NCI-H82 treated with DMSO at 0.1 percent for 48 hours (cell line): ENCODE results near the gene ZNF407.
"Not testable (repeated sequence)": the region's sequence is repeated elsewhere in the genome, so short reads cannot be mapped to it uniquely, and the experiment has no call there.

Experiments used
- DNase-seq: peaks from one replicate; lab custom pipeline; 2025; ENCODE audit not compliant: unreplicated experiment; lab: John Stamatoyannopoulos, UW

The ZNF407 gene

GRCh38 chr18:75085676-75086075, 488.0 kb downstream of the ZNF407 start:
- not testable (repeated sequence) for DNase-seq

- DNase-seq, result no peak
Measured at GRCh38 chr18:75086494-75087034, 488.9 kb downstream of the ZNF407 start.

GRCh38 chr18:75087119-75088020, 489.7 kb downstream of the ZNF407 start:
- no peak for DNase-seq

GRCh38 chr18:75088021-75088506, 490.4 kb downstream of the ZNF407 start:
- no peak for DNase-seq

- DNase-seq, result no peak
Measured at GRCh38 chr18:75088622-75089211, 491.0 kb downstream of the ZNF407 start.

GRCh38 chr18:75089748-75090327, 492.2 kb downstream of the ZNF407 start:
- DNase-seq, result no peak

GRCh38 chr18:75090336-75090735, 492.7 kb downstream of the ZNF407 start:
- DNase-seq, result no peak

- DNase-seq, result no peak
Measured at GRCh38 chr18:75097491-75098225, 500.0 kb downstream of the ZNF407 start.

GRCh38 chr18:75100832-75101630, 503.4 kb downstream of the ZNF407 start:
- no peak for DNase-seq

- DNase-seq, result no peak
Measured at GRCh38 chr18:75101916-75102315, 504.2 kb downstream of the ZNF407 start.

- not testable (repeated sequence) for DNase-seq
Measured at GRCh38 chr18:75104029-75104428, 506.4 kb downstream of the ZNF407 start.

- DNase-seq, result no peak
Measured at GRCh38 chr18:75104483-75104882, 506.8 kb downstream of the ZNF407 start.

GRCh38 chr18:75105551-75106254, 508.0 kb downstream of the ZNF407 start:
- DNase-seq, result no peak

- no peak for DNase-seq
Measured at GRCh38 chr18:75106746-75107145, 509.1 kb downstream of the ZNF407 start.

- no peak for DNase-seq
Measured at GRCh38 chr18:75107196-75107930, 509.7 kb downstream of the ZNF407 start.

- DNase-seq, result no peak
Measured at GRCh38 chr18:75107931-75108276, 510.2 kb downstream of the ZNF407 start.

- DNase-seq, result no peak
Measured at GRCh38 chr18:75108579-75109318, 511.1 kb downstream of the ZNF407 start.

GRCh38 chr18:75109319-75109691, 511.6 kb downstream of the ZNF407 start:
- DNase-seq, result no peak
